ENCODE measurements around the gene BFAR. TPM values are rescaled to one million over a fixed set of nuclear protein-coding genes. Genes with fewer than 3 reads are reported as not detected.

The BFAR gene
- total and polyA plus RNA-seq, 2 of the 8 experiments (the other 6 are each of a cell fraction or from before 2014, with no cell fraction given) = 56.9 to 78.2 TPM

GRCh38 chr16:14608111-14608566 is 24.6 kb upstream of the BFAR start:
- no peak overlapping the region for H4K91ac ChIP-seq (replicated peaks; ENCODE audit: insufficient read length, low read length)
- POLR2A ChIA-PET (ENCODE audit: partially characterized antibody) = interaction anchor here (0.9 to 2.2 kb wide), 2 partner anchors 8 to 10 kb away, joined by 3 to 5 read pairs; no protein-coding TSS in a partner anchor
- no peak overlapping the region for H4K5ac ChIP-seq (ENCODE audit: insufficient read length, low read depth, low read length)
- H3K14ac ChIP-seq (ENCODE audit: insufficient read length) = no peak overlapping the region
- no peak overlapping the region for H2BK5ac ChIP-seq (ENCODE audit: low read depth, low read length)
- H4K20me1 ChIP-seq (replicated peaks in 1 of 2; ENCODE audit: control insufficient read depth in 1 of 2, insufficient read depth in 2 of 2, low read length in 2 of 2) = peaks cover 0 to 2% of the 10 kb centered on the region in 2 experiments
- H3K56ac ChIP-seq (replicated peaks; ENCODE audit: insufficient read length, low read depth, low read length) = no peak overlapping the region
- H2BK15ac ChIP-seq (ENCODE audit: low read length) = no peak overlapping the region
- no peak overlapping the region for H3K9ac ChIP-seq (replicated peaks in 1 of 4; ENCODE audit: extremely low read depth in 1 of 4, low read depth in 3 of 4, low read length in 3 of 4)
- no peak overlapping the region for H2AFZ ChIP-seq (ENCODE audit: low read length)
- H3K23me2 ChIP-seq (ENCODE audit: low read depth, low read length) = no peaks in the 10 kb centered on the region
- no peak for TF ChIP-seq TBP (IDR thresholded peaks at IDR 0.05; ENCODE audit: low read depth, low read length)
- no peak for TF ChIP-seq SRF (IDR thresholded peaks at IDR 0.05; ENCODE audit: low read depth, low read length)
- TF ChIP-seq RAD21 (IDR thresholded peaks at IDR 0.05 in 1 of 2, conservative IDR thresholded peaks at IDR 0.05 in 1 of 2; ENCODE audit: low read depth in 2 of 2, low read length in 2 of 2) = no peak
- TF ChIP-seq POLR2AphosphoS5 (IDR thresholded peaks at IDR 0.05; ENCODE audit: low read depth, low read length) = no peak
- TF ChIP-seq HDAC2 (IDR thresholded peaks at IDR 0.05; ENCODE audit: borderline replicate concordance in 1 of 2, low read depth in 2 of 2, low read length in 2 of 2) = no peak
- no peak for TF ChIP-seq HDAC6 (IDR thresholded peaks at IDR 0.05; ENCODE audit: low read depth, low read length)
- TF ChIP-seq USF2 (IDR thresholded peaks at IDR 0.05; ENCODE audit: low read length) = no peak
- TF ChIP-seq CEBPB (IDR thresholded peaks at IDR 0.05; ENCODE audit: low read depth, low read length) = no peak
- no peak for TF ChIP-seq TEAD4 (IDR thresholded peaks at IDR 0.05; ENCODE audit: low read depth, low read length)
- no peak for TF ChIP-seq GABPA (IDR thresholded peaks at IDR 0.05; ENCODE audit: borderline replicate concordance, insufficient read depth, low read length)
- TF ChIP-seq SAP30 (IDR thresholded peaks at IDR 0.05; ENCODE audit: insufficient read depth, insufficient replicate concordance, low read length) = no peak
- no peak for TF ChIP-seq KDM4A (IDR thresholded peaks at IDR 0.05; ENCODE audit: low read depth, low read length, severe bottlenecking)
- WGBS, 2 experiments (ENCODE audit: extremely low coverage in 1 of 2, insufficient coverage in 1 of 2, insufficient read length in 1 of 2, insufficient replicate concordance in 2 of 2, low coverage in 1 of 2, low lambda C conversion rate in 2 of 2, missing lambda C conversion rate in 1 of 2) = 89% methylated on average over 4 of the region's 4 CpGs; no CpG with 5 or more reads in 1 of the 2 experiments
- peaks cover 11 to 80% (median 49%) of the 10 kb centered on the region in 4 experiments for H3K36me3 ChIP-seq (ENCODE audit: control insufficient read depth in 2 of 4, insufficient read depth in 4 of 4, low read length in 3 of 4)
- FAIRE-seq (no peak), DNase-seq (ENCODE audit: low read depth in 1 of 2, low spot score in 2 of 2) (no peak)
- H2AK5ac ChIP-seq (ENCODE audit: low read depth, low read length) = no peak overlapping the region
- H2BK12ac ChIP-seq (ENCODE audit: low read depth, low read length) = no peak overlapping the region
- H3K27me3 ChIP-seq (replicated peaks in 1 of 4; ENCODE audit: control insufficient read depth in 3 of 4, extremely low read depth in 1 of 4, insufficient read depth in 3 of 4, low read length in 3 of 4) = no peaks in the 10 kb centered on the region
- H3K4me3 ChIP-seq (ENCODE audit: extremely low read depth in 1 of 4, insufficient read depth in 2 of 4, low read depth in 3 of 4, low read length in 4 of 4) = no peak overlapping the region
- H3K18ac ChIP-seq (ENCODE audit: extremely low read depth, low read length) = no peak overlapping the region
- CTCF ChIA-PET (ENCODE audit: partially characterized antibody) = no interaction called here
- H3K4me1 ChIP-seq (replicated peaks in 1 of 4; ENCODE audit: control insufficient read depth in 3 of 4, insufficient read depth in 4 of 4, low read length in 3 of 4) = peaks cover 0 to 3% (median 0%) of the 10 kb centered on the region in 4 experiments; a peak in 1 of 7 replicates
- H2BK120ac ChIP-seq (replicated peaks; ENCODE audit: low read depth, low read length) = no peak overlapping the region
- H3K27ac ChIP-seq (ENCODE audit: low read depth, low read length) = no peak overlapping the region
- no peak overlapping the region for H4K8ac ChIP-seq (ENCODE audit: extremely low read depth, insufficient read depth, low read length)
- no peak overlapping the region for H3K4ac ChIP-seq (replicated peaks; ENCODE audit: insufficient read length, low read depth, low read length)
- H3K79me1 ChIP-seq (ENCODE audit: low read depth, low read length) = no peaks in the 10 kb centered on the region
- H3K79me2 ChIP-seq (ENCODE audit: control insufficient read depth in 1 of 2, insufficient read depth in 2 of 2, low read length in 2 of 2) = no peaks in the 10 kb centered on the region
- no peak overlapping the region for H3K23ac ChIP-seq (ENCODE audit: insufficient read length)
- H2BK20ac ChIP-seq (ENCODE audit: low read length) = no peak overlapping the region
- H3K4me2 ChIP-seq (ENCODE audit: insufficient read depth in 1 of 2, low read depth in 2 of 2, low read length in 2 of 2) = no peak overlapping the region
- H3K9me3 ChIP-seq (ENCODE audit: insufficient read depth in 2 of 2, low read depth in 1 of 2, low read length in 1 of 2) = no peaks in the 10 kb centered on the region
